SU-DHL-6 (cell line): ENCODE data around the gene SLC6A4.

Experiments used
- CTCF ChIP-seq: fragments of 200-600 bp; sonication (generic); IDR thresholded peaks from one replicate; pipeline ENCODE4 v1.5.1; 2017; ENCODE audit warnings: antibody characterized with exemption, mild to moderate bottlenecking, low read length, moderate library complexity; ENCODE audit not compliant: insufficient read depth, poor library complexity, severe bottlenecking
- EZH2phosphoT487 ChIP-seq: fragments of 200-600 bp; sonication (generic), shearing (Covaris generic); conservative IDR thresholded peaks from 2 replicates; pipeline ENCODE4 v1.6.1; 2018; ENCODE audit warnings: mild to moderate bottlenecking, antibody characterized with exemption, low read length, moderate library complexity, mixed read lengths

DNA sequence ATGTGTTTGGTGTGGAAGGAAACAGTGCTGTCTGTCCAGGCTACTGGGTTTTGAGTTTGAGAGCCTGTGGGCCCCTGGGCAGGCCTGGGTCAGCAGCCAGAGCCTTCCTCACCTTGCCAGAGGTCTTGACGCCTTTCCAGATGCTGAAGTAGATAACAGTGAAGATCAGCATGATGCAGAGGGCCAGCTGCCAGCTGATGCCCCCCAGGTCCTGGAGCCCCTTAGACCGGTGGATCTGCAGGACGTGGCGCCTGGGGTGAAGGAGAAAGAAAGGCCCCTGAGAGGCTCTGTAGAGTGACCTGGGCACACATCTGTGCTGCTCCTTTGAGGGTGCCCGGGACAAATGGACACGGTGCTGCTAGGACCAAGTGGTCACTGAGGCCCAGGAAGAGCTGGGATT, 18.4 kb downstream of the SLC6A4 start:
- no peak for TF ChIP-seq EZH2phosphoT487
- TF ChIP-seq CTCF: no peak
